ENCODE results near the gene SEZ6. TPM values are rescaled to one million over a fixed set of nuclear protein-coding genes. Genes with fewer than 3 reads are reported as not detected.
A peak's percentile ranks its signal among the peaks of the same experiment; 100 is the strongest.

Gene SEZ6
- total and polyA plus RNA-seq, 7 donors: 0.04 TPM; not detected in 6

DNA sequence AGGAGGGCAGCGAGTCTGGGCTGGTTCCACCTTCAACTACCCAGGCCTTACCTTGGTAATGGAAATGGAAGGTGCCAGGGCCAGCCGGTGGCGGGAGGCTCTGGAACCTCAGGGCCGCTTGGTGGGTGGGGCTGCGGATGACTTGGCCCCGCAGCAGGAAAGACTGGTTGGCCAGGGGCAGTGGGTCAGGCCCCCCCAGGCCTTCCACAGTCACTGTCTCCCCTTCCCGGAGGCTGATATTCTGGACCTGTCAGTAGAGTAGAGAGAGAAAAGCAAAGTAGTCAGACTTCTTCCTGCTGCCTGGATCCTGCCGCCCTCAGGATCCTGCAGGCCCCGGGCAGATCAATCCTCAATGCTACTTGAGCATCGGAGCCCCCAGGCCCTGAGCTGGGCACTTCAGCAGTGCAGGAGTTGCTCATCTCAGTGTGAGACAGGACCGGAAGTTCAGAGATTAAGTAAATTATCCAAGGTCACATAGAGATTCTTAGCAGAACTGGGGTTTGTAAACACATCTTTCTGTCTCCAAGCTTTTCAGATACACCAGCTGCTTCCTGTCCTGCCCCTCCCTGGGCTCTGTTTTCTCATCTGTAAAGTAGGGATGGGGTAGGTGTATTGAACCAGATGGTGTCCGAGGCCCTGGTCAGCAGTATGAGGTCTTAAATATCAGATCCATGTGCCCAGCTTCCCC lies 36.0 kb downstream of the SEZ6 start:
- no peak for DNase-seq
- TF ChIP-seq, protein P1, sequence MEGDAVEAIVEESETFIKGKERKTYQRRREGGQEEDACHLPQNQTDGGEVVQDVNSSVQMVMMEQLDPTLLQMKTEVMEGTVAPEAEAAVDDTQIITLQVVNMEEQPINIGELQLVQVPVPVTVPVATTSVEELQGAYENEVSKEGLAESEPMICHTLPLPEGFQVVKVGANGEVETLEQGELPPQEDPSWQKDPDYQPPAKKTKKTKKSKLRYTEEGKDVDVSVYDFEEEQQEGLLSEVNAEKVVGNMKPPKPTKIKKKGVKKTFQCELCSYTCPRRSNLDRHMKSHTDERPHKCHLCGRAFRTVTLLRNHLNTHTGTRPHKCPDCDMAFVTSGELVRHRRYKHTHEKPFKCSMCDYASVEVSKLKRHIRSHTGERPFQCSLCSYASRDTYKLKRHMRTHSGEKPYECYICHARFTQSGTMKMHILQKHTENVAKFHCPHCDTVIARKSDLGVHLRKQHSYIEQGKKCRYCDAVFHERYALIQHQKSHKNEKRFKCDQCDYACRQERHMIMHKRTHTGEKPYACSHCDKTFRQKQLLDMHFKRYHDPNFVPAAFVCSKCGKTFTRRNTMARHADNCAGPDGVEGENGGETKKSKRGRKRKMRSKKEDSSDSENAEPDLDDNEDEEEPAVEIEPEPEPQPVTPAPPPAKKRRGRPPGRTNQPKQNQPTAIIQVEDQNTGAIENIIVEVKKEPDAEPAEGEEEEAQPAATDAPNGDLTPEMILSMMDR (IDR thresholded peaks at IDR 0.05): no peak
- intact Hi-C loops (cut with DNase I): loop anchor here in 1 of 2 donors (5.0 kb wide), 1 partner anchor 92 kb away; no protein-coding TSS in a partner anchor
- Histone ChIP-seq H3K4me1 (no peaks in the 10 kb centered on the region), H3K4me3 (no peak overlapping the region), H3K27me3 (ENCODE audit: insufficient read depth in 3 of 3, low read length in 2 of 3) (no peaks in the 10 kb centered on the region), H3K9me3 (no peaks in the 10 kb centered on the region), H3K36me3 (ENCODE audit: insufficient read depth in 1 of 2, low read depth in 1 of 2) (no peaks in the 10 kb centered on the region), H3K27ac (no peak overlapping the region)
- WGBS, 3 donors: 75 to 84% (median 79%) methylated on average over 12 of the region's 12 CpGs
- no peak for ATAC-seq

DNA sequence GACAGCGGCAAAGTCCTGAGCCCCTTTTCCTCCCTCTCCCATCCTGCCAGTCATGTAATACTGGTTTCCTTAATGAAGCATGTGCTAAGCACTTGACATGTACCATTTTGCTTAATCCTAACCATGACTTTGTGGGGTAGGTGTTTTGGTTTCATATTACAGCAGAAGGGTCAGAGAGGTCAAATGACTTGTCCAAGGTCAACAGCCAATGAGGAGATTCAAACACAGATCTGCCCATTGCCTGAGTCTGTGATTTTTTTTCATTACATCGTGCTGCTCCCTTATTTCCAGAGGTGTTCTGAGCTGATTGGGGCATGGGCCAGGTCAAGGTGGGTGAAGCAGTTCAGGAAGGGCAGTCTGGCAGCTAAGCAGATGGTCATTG lies 36.9 kb downstream of the SEZ6 start:
- intact Hi-C loops (cut with DNase I): loop anchor here in 1 of 2 donors (5.0 kb wide), 1 partner anchor 93 kb away; no protein-coding TSS in a partner anchor
- no peaks in the 10 kb centered on the region for H3K9me3 ChIP-seq
- no peaks in the 10 kb centered on the region for H3K27me3 ChIP-seq (ENCODE audit: insufficient read depth in 3 of 3, low read length in 2 of 3)
- H3K36me3 ChIP-seq (ENCODE audit: insufficient read depth in 1 of 2, low read depth in 1 of 2): no peaks in the 10 kb centered on the region
- H3K4me1 ChIP-seq: no peaks in the 10 kb centered on the region
- TF ChIP-seq, protein P1 (IDR thresholded peaks at IDR 0.05): no peak
- no peak overlapping the region for H3K4me3 ChIP-seq
- peak in 1 of 2 donors; percentile 6 for DNase-seq
- WGBS, 3 donors: 68 to 73% (median 72%) methylated on average over 2 of the region's 2 CpGs
- ATAC-seq: no peak
- H3K27ac ChIP-seq: no peak overlapping the region

DNA sequence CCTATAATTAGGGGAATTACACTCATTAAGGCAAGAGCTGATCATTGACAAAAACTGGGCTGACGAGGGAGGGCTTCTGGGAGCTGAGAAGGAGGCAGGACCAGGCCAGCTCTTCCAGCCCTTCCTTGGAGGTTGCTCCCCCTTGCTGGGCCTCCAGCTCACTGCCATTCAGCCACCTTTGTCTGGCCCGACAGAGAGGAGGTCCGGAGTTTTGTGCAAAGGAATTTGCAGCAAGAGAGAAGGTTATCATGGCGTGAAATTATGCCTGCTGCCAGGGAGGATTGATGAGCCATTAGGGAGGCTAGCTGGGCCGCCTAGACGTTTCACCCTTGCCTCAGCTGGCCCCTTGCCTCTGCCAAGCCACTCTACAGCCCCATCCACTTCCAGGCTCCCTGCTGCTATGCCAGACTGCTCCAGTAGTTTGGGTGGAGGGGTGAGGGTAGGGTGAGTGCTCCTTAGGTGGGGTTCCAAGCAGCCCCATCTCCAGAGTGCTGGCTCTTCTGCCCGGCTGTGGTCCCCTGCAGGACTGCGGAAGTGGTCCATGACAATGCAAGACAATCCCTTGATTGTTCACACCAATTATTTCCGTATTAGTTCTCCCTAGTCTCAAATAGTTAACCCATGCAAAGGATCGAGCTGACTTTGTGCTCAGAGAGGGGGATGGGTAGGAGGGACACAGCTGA lies 37.5 kb downstream of the SEZ6 start:
- Histone ChIP-seq H3K4me1 (no peaks in the 10 kb centered on the region), H3K27ac (no peak overlapping the region), H3K36me3 (ENCODE audit: insufficient read depth in 1 of 2, low read depth in 1 of 2) (no peaks in the 10 kb centered on the region), H3K27me3 (ENCODE audit: insufficient read depth in 3 of 3, low read length in 2 of 3) (no peaks in the 10 kb centered on the region), H3K9me3 (no peaks in the 10 kb centered on the region), H3K4me3 (no peak overlapping the region)
- intact Hi-C loops (cut with DNase I): loop anchor here in 1 of 2 donors (5.0 kb wide), 1 partner anchor 94 kb away; no protein-coding TSS in a partner anchor
- TF ChIP-seq, protein P1 (IDR thresholded peaks at IDR 0.05): no peak
- 44 to 50% (median 48%) methylated on average over 10 of the region's 10 CpGs for WGBS, 3 donors
- peak in 1 of 2 donors; percentile 45 for DNase-seq
- no peak for ATAC-seq

DNA sequence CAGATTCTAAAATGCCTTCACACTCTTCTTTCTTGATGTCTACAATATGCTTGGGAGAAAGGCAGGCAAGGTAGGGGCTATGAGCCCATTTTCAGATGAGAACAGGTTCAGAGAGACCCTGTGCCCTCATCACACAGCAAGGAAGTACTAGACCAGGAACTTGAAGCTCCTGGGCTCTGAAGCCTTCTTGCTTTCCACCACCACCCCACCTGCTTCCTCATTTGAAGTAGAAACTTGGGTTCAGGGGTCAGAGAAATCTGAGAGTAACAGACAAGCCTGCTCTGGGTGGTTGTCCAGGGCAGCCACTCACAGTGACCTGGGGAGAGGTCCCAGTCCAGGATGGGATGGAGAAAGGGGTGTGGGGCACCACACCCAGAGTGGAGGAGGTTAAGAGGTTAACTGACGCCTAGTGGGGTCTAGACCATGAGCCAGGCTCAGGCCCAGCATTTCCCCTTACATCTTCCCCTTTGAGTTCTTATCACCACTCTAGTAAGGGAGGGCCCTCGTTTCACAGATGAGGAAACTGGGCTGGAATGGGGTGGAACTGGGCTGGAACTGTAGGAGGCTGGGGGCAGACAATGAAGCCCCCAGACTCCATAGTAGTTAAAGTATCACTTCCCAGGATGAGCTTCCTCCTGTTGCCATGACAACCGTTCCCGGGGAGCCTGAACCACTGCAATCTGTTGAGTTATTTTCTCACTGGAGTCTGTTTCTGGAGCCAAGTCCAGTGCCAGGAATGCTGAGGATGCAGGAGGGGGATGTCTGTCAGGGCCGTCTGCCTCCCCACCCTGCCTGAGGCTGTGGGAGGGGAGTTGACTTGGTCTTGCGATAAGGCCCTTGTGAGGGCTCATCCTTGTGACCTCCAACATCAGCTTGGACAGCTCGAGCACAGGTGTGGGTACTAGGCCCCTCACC lies 38.4 kb downstream of the SEZ6 start:
- H3K27me3 ChIP-seq (ENCODE audit: insufficient read depth in 3 of 3, low read length in 2 of 3): no peaks in the 10 kb centered on the region
- TF ChIP-seq, protein P1 (IDR thresholded peaks at IDR 0.05): no peak
- DNase-seq (no peak), ATAC-seq (no peak)
- intact Hi-C loops (cut with DNase I): loop anchor here (2.0 to 5.0 kb wide), 2 partner anchors 95 to 149 kb away; no protein-coding TSS in a partner anchor
- WGBS, 3 donors: 61 to 69% (median 68%) methylated on average over 7 of the region's 7 CpGs
- no peak overlapping the region for H3K27ac ChIP-seq
- no peaks in the 10 kb centered on the region for H3K36me3 ChIP-seq (ENCODE audit: insufficient read depth in 1 of 2, low read depth in 1 of 2)
- H3K4me3 ChIP-seq: no peak overlapping the region
- H3K9me3 ChIP-seq: no peaks in the 10 kb centered on the region
- no peaks in the 10 kb centered on the region for H3K4me1 ChIP-seq
